ENCODE results near the gene URI1. TPM values are rescaled to one million over a fixed set of nuclear protein-coding genes. Genes with fewer than 3 reads are reported as not detected.

Gene URI1
- total and polyA plus RNA-seq, 2 donors: 51.4 to 59.6 TPM

DNA sequence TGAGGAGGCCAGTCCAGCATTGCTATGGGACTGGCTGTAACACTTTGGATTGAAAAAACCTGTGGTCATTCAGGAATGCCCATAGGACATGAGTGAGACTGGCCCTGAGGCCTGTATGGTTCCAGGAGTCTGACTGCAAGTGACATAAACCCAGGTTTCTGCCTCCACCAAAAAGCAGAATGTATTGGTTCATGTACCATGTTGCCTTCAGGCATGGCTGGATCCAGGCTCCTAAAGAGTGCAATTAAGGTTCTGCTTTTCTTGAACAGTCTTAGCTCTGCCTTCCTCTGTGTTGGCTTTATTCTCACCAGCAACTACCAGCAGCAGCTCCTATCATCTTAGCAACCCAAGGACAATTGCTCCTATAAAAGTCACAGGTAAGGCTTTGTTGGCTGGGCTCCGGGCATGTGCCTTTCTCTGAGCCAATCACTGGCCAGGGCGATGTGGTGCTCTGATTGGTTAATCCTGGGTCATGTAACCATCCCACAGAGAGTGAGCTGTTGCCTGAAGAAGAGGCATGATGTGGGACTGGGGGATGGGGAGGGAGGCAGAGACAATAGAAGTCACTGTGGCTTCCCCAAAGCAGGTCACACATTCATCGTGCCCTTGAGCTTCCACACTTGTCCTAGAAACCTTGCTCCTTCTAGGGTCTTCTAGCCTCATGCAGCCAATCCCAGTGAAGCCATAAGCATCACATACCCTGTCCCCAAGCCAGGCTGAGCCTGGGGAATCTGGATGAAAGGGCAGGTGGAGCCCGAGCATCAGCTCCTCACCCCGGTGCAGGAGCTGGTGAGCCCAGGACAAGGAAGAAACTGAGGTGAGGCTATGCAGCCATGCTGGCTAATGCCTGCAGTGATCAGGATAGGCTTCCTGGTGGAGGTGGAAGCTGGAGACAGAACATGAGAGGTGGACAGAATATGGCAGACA is 123.9 kb downstream of the URI1 start:
- Histone ChIP-seq H3K27me3 (ENCODE audit: control insufficient read depth in 2 of 2, insufficient read depth in 1 of 2, low read length in 1 of 2) (no peaks in the 10 kb centered on the region), H3K4me1 (ENCODE audit: control insufficient read depth in 2 of 2, insufficient read depth in 2 of 2, low read length in 2 of 2) (peaks cover 0 to 9% of the 10 kb centered on the region in 2 donors), H3K36me3 (ENCODE audit: control insufficient read depth in 2 of 2, insufficient read depth in 2 of 2, low read length in 1 of 2) (no peaks in the 10 kb centered on the region), H3K4me3 (ENCODE audit: low read length in 2 of 2) (no peak overlapping the region), H3K9me3 (ENCODE audit: control insufficient read depth in 2 of 2, insufficient read depth in 1 of 2, low read length in 1 of 2) (no peaks in the 10 kb centered on the region), H3K27ac (ENCODE audit: low read depth in 1 of 2, low read length in 1 of 2) (no peak overlapping the region)
- no peak for DNase-seq (ENCODE audit: low read depth in 6 of 9, low spot score in 9 of 9)
- WGBS: 96% methylated on average over 5 of the region's 5 CpGs

Other genes starting within 250 kb of the URI1 start
- 18.1 TPM for gene C19orf12, start 227.0 kb upstream of the URI1 start, total RNA-seq
- 27.5 TPM for gene C19orf12, start 227.0 kb upstream of the URI1 start, polyA plus RNA-seq
- 8.2 TPM for gene CCNE1, start 130.2 kb upstream of the URI1 start, total RNA-seq
- gene CCNE1, start 130.2 kb upstream of the URI1 start, polyA plus RNA-seq: 3.4 TPM

All from thymus (tissue), 11 donors.